Measurements from ENCODE around the gene CDC23. TPM values are rescaled to one million over a fixed set of nuclear protein-coding genes. Genes with fewer than 3 reads are reported as not detected.

CDC23 gene
- total and polyA plus RNA-seq, 7 experiments from 2014 or later: 13.0 to 39.6 (median 25.5) TPM

GRCh38 chr5:138178516-138179276 lies 34.4 kb downstream of the CDC23 start, which contains the start of the genes BRD8 and KIF20A:
TSS of gene BRD8 (minus strand) at chr5:138178630. CDS start at chr5:138178614, 16 bp downstream.
TSS of gene KIF20A (plus strand) at chr5:138179112. CDS start at chr5:138179681, 569 bp downstream.
- Mint-ChIP-seq H3K27ac (peak within 1 kb of the TSS in 2 of 9 donors; percentile 38 to 60), H3K36me3 (peaks cover 0 to 21% (median 7%) of the 10 kb centered on the region in 5 donors), H3K27me3 (no peaks in the 10 kb centered on the region), H3K9me3 (no peaks in the 10 kb centered on the region), H3K4me1 (peaks cover 0 to 45% (median 17%) of the 10 kb centered on the region in 7 donors), H3K4me3 (peak within 1 kb of the TSS in 2 of 10 donors; percentile 23 to 51)
- peaks cover 10 to 15% of the 10 kb centered on the region in 2 donors for H3K4me1 ChIP-seq (ENCODE audit: control insufficient read depth in 2 of 2, insufficient read depth in 2 of 2, low read length in 2 of 2)
- no peaks in the 10 kb centered on the region for H3K9me3 ChIP-seq (ENCODE audit: control insufficient read depth in 2 of 3, low read length in 3 of 3)
- peaks cover 0 to 22% (median 4%) of the 10 kb centered on the region in 3 experiments for H3K36me3 ChIP-seq (ENCODE audit: control insufficient read depth in 2 of 3, insufficient read depth in 3 of 3, low read length in 3 of 3)
- peak; percentile 92 for ATAC-seq
- peak within 1 kb of the TSS; percentile 85 for H3K4me3 ChIP-seq (ENCODE audit: low read length)
- H3K27me3 ChIP-seq (ENCODE audit: control insufficient read depth in 2 of 2, insufficient read depth in 2 of 2, low read length in 2 of 2): no peaks in the 10 kb centered on the region
- H3K27ac ChIP-seq (ENCODE audit: low read depth, low read length): peak within 1 kb of the TSS; percentile 74
- peak; percentile 62 to 89 (median 84) for DNase-seq
- intact Hi-C loops (cut with micrococcal nuclease): loop anchor here (1.0 to 10.0 kb wide), 18 partner anchors 35 to 1382 kb away; partner anchors contain the start of genes CDC23 (in 2 of the 2), CDC25C (in 2 of the 2), ETF1 (in 2 of the 2) and HNRNPA0 (in 2 of the 2)
- POLR2A ChIA-PET: interaction anchor here (0.9 to 3.0 kb wide), 5 partner anchors 34 to 396 kb away, joined by 3 to 9 read pairs (median 4); partner anchors contain the start of genes CDC23, ETF1, FAM53C and HSPA9
- CTCF ChIA-PET: interaction anchor here (0.5 to 1.6 kb wide), 4 partner anchors 17 to 233 kb away, joined by 3 to 5 read pairs (median 4); partner anchors contain the start of gene KDM3B

- Histone ChIP-seq H3K4me3 (ENCODE audit: low read length) (peak overlapping the region; percentile 85), H3K36me3 (ENCODE audit: control insufficient read depth in 2 of 3, insufficient read depth in 3 of 3, low read length in 3 of 3) (peaks cover 0 to 28% (median 4%) of the 10 kb centered on the region in 3 experiments), H3K27ac (ENCODE audit: low read depth, low read length) (peak overlapping the region; percentile 74), H3K4me1 (ENCODE audit: control insufficient read depth in 2 of 2, insufficient read depth in 2 of 2, low read length in 2 of 2) (peaks cover 10 to 15% of the 10 kb centered on the region in 2 donors), H3K9me3 (ENCODE audit: control insufficient read depth in 2 of 3, low read length in 3 of 3) (no peaks in the 10 kb centered on the region), H3K27me3 (ENCODE audit: control insufficient read depth in 2 of 2, insufficient read depth in 2 of 2, low read length in 2 of 2) (no peaks in the 10 kb centered on the region)
- H3K36me3 Mint-ChIP-seq: peaks cover 0 to 22% (median 10%) of the 10 kb centered on the region in 5 donors
- H3K9me3 Mint-ChIP-seq: no peaks in the 10 kb centered on the region
- intact Hi-C loops (cut with micrococcal nuclease): loop anchor here (1.0 to 10.0 kb wide), 18 partner anchors 35 to 1383 kb away; partner anchors contain the start of genes CDC23 (in 2 of the 2), CDC25C (in 2 of the 2), ETF1 (in 2 of the 2) and HNRNPA0 (in 2 of the 2)
- no peaks in the 10 kb centered on the region for H3K27me3 Mint-ChIP-seq
- peak; percentile 29 for ATAC-seq
- ChIA-PET POLR2A (interaction anchor here (0.6 to 3.0 kb wide), 10 partner anchors 8 to 513 kb away, joined by 3 to 9 read pairs (median 4); partner anchors contain the start of genes CDC23, ETF1, FAM53C and HSPA9), CTCF (interaction anchor here (0.6 to 1.6 kb wide), 5 partner anchors 101 to 1170 kb away, joined by 3 to 7 read pairs (median 4); partner anchors contain the start of gene KDM3B)
- peak in 4 of 9 donors; percentile 7 to 31 (median 26) for DNase-seq
- H3K4me1 Mint-ChIP-seq: peaks cover 0 to 48% (median 20%) of the 10 kb centered on the region in 7 donors
- H3K27ac Mint-ChIP-seq: no peak overlapping the region
- no peak overlapping the region for H3K4me3 Mint-ChIP-seq
These were observed 35.1 kb downstream of the CDC23 start for GRCh38 chr5:138177941-138178515.

GRCh38 chr5:138170299-138170698 lies 42.8 kb downstream of the CDC23 start:
- H3K36me3 ChIP-seq (ENCODE audit: control insufficient read depth in 2 of 3, insufficient read depth in 3 of 3, low read length in 3 of 3): peaks cover 23 to 96% (median 45%) of the 10 kb centered on the region in 3 experiments
- Mint-ChIP-seq H3K36me3 (peaks cover 14 to 61% (median 45%) of the 10 kb centered on the region in 5 donors), H3K4me3 (no peak overlapping the region), H3K9me3 (no peaks in the 10 kb centered on the region), H3K27ac (no peak overlapping the region), H3K27me3 (no peaks in the 10 kb centered on the region), H3K4me1 (peaks cover 0 to 15% (median 8%) of the 10 kb centered on the region in 7 donors)
- H3K9me3 ChIP-seq (ENCODE audit: control insufficient read depth in 2 of 3, low read length in 3 of 3): no peaks in the 10 kb centered on the region
- no peak overlapping the region for H3K27ac ChIP-seq (ENCODE audit: low read depth, low read length)
- no peaks in the 10 kb centered on the region for H3K4me1 ChIP-seq (ENCODE audit: control insufficient read depth in 2 of 2, insufficient read depth in 2 of 2, low read length in 2 of 2)
- POLR2A ChIA-PET: no interaction called here
- H3K4me3 ChIP-seq (ENCODE audit: low read length): no peak overlapping the region
- no peak for DNase-seq
- no peak for ATAC-seq
- CTCF ChIA-PET: no interaction called here
- intact Hi-C loops (cut with micrococcal nuclease): loop anchor here in 1 of 2 donors (10.0 kb wide), 1 partner anchor 1125 kb away; the partner anchor contains the start of gene MATR3
- H3K27me3 ChIP-seq (ENCODE audit: control insufficient read depth in 2 of 2, insufficient read depth in 2 of 2, low read length in 2 of 2): no peaks in the 10 kb centered on the region

- H3K27me3 Mint-ChIP-seq: no peaks in the 10 kb centered on the region
- ChIA-PET CTCF (no interaction called here), POLR2A (no interaction called here)
- peaks cover 26 to 96% (median 56%) of the 10 kb centered on the region in 3 experiments for H3K36me3 ChIP-seq (ENCODE audit: control insufficient read depth in 2 of 3, insufficient read depth in 3 of 3, low read length in 3 of 3)
- no peaks in the 10 kb centered on the region for H3K9me3 Mint-ChIP-seq
- H3K9me3 ChIP-seq (ENCODE audit: control insufficient read depth in 2 of 3, low read length in 3 of 3): no peaks in the 10 kb centered on the region
- peaks cover 0 to 11% (median 6%) of the 10 kb centered on the region in 7 donors for H3K4me1 Mint-ChIP-seq
- no peak overlapping the region for H3K27ac ChIP-seq (ENCODE audit: low read depth, low read length)
- ATAC-seq: no peak
- H3K36me3 Mint-ChIP-seq: peaks cover 25 to 69% (median 51%) of the 10 kb centered on the region in 5 donors
- H3K4me3 Mint-ChIP-seq: no peak overlapping the region
- intact Hi-C loops (cut with micrococcal nuclease): no loop called here
- no peak overlapping the region for H3K27ac Mint-ChIP-seq
- no peaks in the 10 kb centered on the region for H3K27me3 ChIP-seq (ENCODE audit: control insufficient read depth in 2 of 2, insufficient read depth in 2 of 2, low read length in 2 of 2)
- H3K4me1 ChIP-seq (ENCODE audit: control insufficient read depth in 2 of 2, insufficient read depth in 2 of 2, low read length in 2 of 2): no peaks in the 10 kb centered on the region
- H3K4me3 ChIP-seq (ENCODE audit: low read length): no peak overlapping the region
- DNase-seq: no peak
These were observed 44.0 kb downstream of the CDC23 start for GRCh38 chr5:138169124-138169523.

GRCh38 chr5:138163721-138164120 lies 49.4 kb downstream of the CDC23 start:
- CTCF ChIA-PET: interaction anchor here (0.6 kb wide), 1 partner anchor 165 kb away, joined by 3 read pairs; no protein-coding TSS in a partner anchor
- DNase-seq: no peak

GRCh38 chr5:138160706-138161105 lies 52.4 kb downstream of the CDC23 start:
- peaks cover 0 to 4% (median 0%) of the 10 kb centered on the region in 7 donors for H3K4me1 Mint-ChIP-seq
- Histone ChIP-seq H3K27ac (ENCODE audit: low read depth, low read length) (no peak overlapping the region), H3K4me1 (ENCODE audit: control insufficient read depth in 2 of 2, insufficient read depth in 2 of 2, low read length in 2 of 2) (no peaks in the 10 kb centered on the region), H3K27me3 (ENCODE audit: control insufficient read depth in 2 of 2, insufficient read depth in 2 of 2, low read length in 2 of 2) (no peaks in the 10 kb centered on the region), H3K4me3 (ENCODE audit: low read length) (no peak overlapping the region), H3K36me3 (ENCODE audit: control insufficient read depth in 2 of 3, insufficient read depth in 3 of 3, low read length in 3 of 3) (peaks cover 49 to 93% (median 55%) of the 10 kb centered on the region in 3 experiments), H3K9me3 (ENCODE audit: control insufficient read depth in 2 of 3, low read length in 3 of 3) (no peaks in the 10 kb centered on the region)
- H3K9me3 Mint-ChIP-seq: no peaks in the 10 kb centered on the region
- ATAC-seq: no peak
- H3K27me3 Mint-ChIP-seq: no peaks in the 10 kb centered on the region
- no peak for DNase-seq
- CTCF ChIA-PET: no interaction called here
- H3K36me3 Mint-ChIP-seq: peaks cover 43 to 73% (median 50%) of the 10 kb centered on the region in 5 donors
- H3K27ac Mint-ChIP-seq: no peak overlapping the region
- intact Hi-C loops (cut with micrococcal nuclease): no loop called here
- POLR2A ChIA-PET: no interaction called here
- no peak overlapping the region for H3K4me3 Mint-ChIP-seq

More at GRCh38 chr5:138163721-138164120, 49.4 kb downstream of the CDC23 start:
- no peak overlapping the region for H3K4me3 ChIP-seq (ENCODE audit: low read length)
- POLR2A ChIA-PET: no interaction called here
- Mint-ChIP-seq H3K27ac (no peak overlapping the region), H3K4me1 (peaks cover 0 to 4% (median 0%) of the 10 kb centered on the region in 7 donors), H3K36me3 (peaks cover 43 to 77% (median 57%) of the 10 kb centered on the region in 5 donors), H3K4me3 (no peak overlapping the region), H3K9me3 (no peaks in the 10 kb centered on the region), H3K27me3 (no peaks in the 10 kb centered on the region)
- intact Hi-C loops (cut with micrococcal nuclease): no loop called here
- ATAC-seq: no peak
- no peak overlapping the region for H3K27ac ChIP-seq (ENCODE audit: low read depth, low read length)
- H3K36me3 ChIP-seq (ENCODE audit: control insufficient read depth in 2 of 3, insufficient read depth in 3 of 3, low read length in 3 of 3): peaks cover 49 to 97% (median 72%) of the 10 kb centered on the region in 3 experiments
- H3K9me3 ChIP-seq (ENCODE audit: control insufficient read depth in 2 of 3, low read length in 3 of 3): no peaks in the 10 kb centered on the region
- no peaks in the 10 kb centered on the region for H3K27me3 ChIP-seq (ENCODE audit: control insufficient read depth in 2 of 2, insufficient read depth in 2 of 2, low read length in 2 of 2)
- H3K4me1 ChIP-seq (ENCODE audit: control insufficient read depth in 2 of 2, insufficient read depth in 2 of 2, low read length in 2 of 2): no peaks in the 10 kb centered on the region
